Activated T-cell treated with anti-CD3 and anti-CD28 coated beads for 24 hours (primary cell): ENCODE measurements around the gene KCTD10.
"Not testable (repeated sequence)": the region's sequence is repeated elsewhere in the genome, so short reads cannot be mapped to it uniquely, and the experiment has no call there.

Source experiments
- DNase-seq: peaks from one replicate; pipeline ENCODE4 v3.0.0-alpha.2; 2020; ENCODE audit warnings: low read depth

KCTD10 gene

GRCh38 chr12:109406147-109406546, 71.0 kb downstream of the KCTD10 start:
- DNase-seq = not testable (repeated sequence)

GRCh38 chr12:109404841-109405240, 72.3 kb downstream of the KCTD10 start:
- not testable (repeated sequence) for DNase-seq
